Panc1 (cell line): ENCODE measurements around the gene GMDS. TPM values are rescaled to one million over a fixed set of nuclear protein-coding genes. Genes with fewer than 3 reads are reported as not detected.

Source experiments
- ATAC-seq: fragments of 200-7000 bp; cut with Tn5 transposase; 2 replicates; pipeline ENCODE4 v1.9.1; 2020; ENCODE audit warnings: mild to moderate bottlenecking, moderate library complexity
- BruUV-seq: library from RNA; stranded (reverse); fragments of 400-500 nt; replicated peaks from 2 replicates; lab custom pipeline; 2021; lab: Mats Ljungman, UMichigan
- CTCF ChIA-PET: fragments of 300-600 bp; sonication (Branson Sonifier 250); formaldehyde crosslinking; loops from one replicate; lab custom pipeline; 2022; ENCODE audit warnings: antibody characterized with exemption; lab: Charles Lee
- POLR2A ChIA-PET: fragments of 300-600 bp; sonication (Branson Sonifier 250); formaldehyde crosslinking; loops from one replicate; lab custom pipeline; 2022; ENCODE audit warnings: antibody characterized with exemption; lab: Charles Lee
- DNase-seq: peaks from one replicate; pipeline ENCODE4 v3.0.0-alpha.2; 2010; ENCODE audit warnings: low read depth, low spot score
- H3K27ac ChIP-seq: 2 replicates; pipeline ENCODE4 v1.5.1; 2011; ENCODE audit warnings: mild to moderate bottlenecking, low read length, inconsistent platforms
- H3K27me3 ChIP-seq: fragments of 200-500 bp; sonication (Bioruptor generic); 2 replicates; pipeline ENCODE4 v1.6.0; 2014; ENCODE audit warnings: low read length, inconsistent platforms; ENCODE audit not compliant: control insufficient read depth, insufficient read depth
- H3K36me3 ChIP-seq: fragments of 200-500 bp; sonication (Bioruptor generic); 2 replicates; pipeline ENCODE4 v1.5.1; 2014; ENCODE audit warnings: inconsistent platforms, mild to moderate bottlenecking, low read length, moderate library complexity; ENCODE audit not compliant: control insufficient read depth, insufficient read depth
- H3K4me1 ChIP-seq: 2 replicates; pipeline ENCODE4 v1.5.1; 2011; ENCODE audit warnings: inconsistent platforms, mild to moderate bottlenecking, low read length, moderate library complexity; ENCODE audit not compliant: control insufficient read depth, insufficient read depth
- H3K4me3 ChIP-seq, 2 experiments: 2 replicates each; pipeline ENCODE4 v1.5.1; 2011 to 2012; ENCODE audit warnings: low read depth in 2 of 2, low read length in 2 of 2, mild to moderate bottlenecking in 2 of 2, inconsistent platforms in 1 of 2, moderate library complexity in 1 of 2
- H3K9me3 ChIP-seq: fragments of 200-500 bp; sonication (Bioruptor generic); 2 replicates; pipeline ENCODE4 v1.5.1; 2014; ENCODE audit warnings: low read depth, mild to moderate bottlenecking, inconsistent platforms, low read length, moderate library complexity; ENCODE audit not compliant: control insufficient read depth, insufficient read depth
- POLR2AphosphoS5 ChIP-seq: IDR thresholded peaks from 2 replicates; pipeline ENCODE4 v1.6.1; 2012; ENCODE audit warnings: mild to moderate bottlenecking, low read depth, low read length, moderate library complexity
- SIN3A ChIP-seq: IDR thresholded peaks from 2 replicates; pipeline ENCODE4 v1.6.1; 2012; ENCODE audit warnings: low read depth, mild to moderate bottlenecking, low read length, moderate library complexity, borderline replicate concordance; ENCODE audit not compliant: insufficient read depth
- TCF7L2 ChIP-seq: IDR thresholded peaks from 2 replicates; pipeline ENCODE4 v1.6.1; 2011; ENCODE audit warnings: mild to moderate bottlenecking, low read depth, low read length, inconsistent platforms
- in situ Hi-C: cut with HindIII; loops from 2 replicates; pipeline ENCODE4 v1.10.0; 2016; ENCODE audit warnings: low sequenced_read_pairs, low pct_unique_long_range_greater_than_20kb
- intact Hi-C: fragments of 100-400 bp; cut with micrococcal nuclease; formaldehyde crosslinking; loops from one replicate; pipeline ENCODE4 v1.10.0; 2022; ENCODE audit not compliant: unreplicated experiment
- total RNA-seq: library from RNA; stranded (reverse); gene quantifications from one replicate; pipeline ENCODE4 v1.2.1, GENCODE V29; 2021; ENCODE audit not compliant: unreplicated experiment
- TF ChIP-seq, protein P1 (sequence below), 2 experiments: IDR thresholded peaks; 2 replicates each; pipeline ENCODE4 v1.6.1; 2011 to 2012; ENCODE audit warnings: low read depth in 2 of 2, control low read depth in 1 of 2, low read length in 1 of 2, mild to moderate bottlenecking in 1 of 2, moderate library complexity in 1 of 2; ENCODE audit not compliant: insufficient read depth in 1 of 2
- TF ChIP-seq, protein P2 (sequence below): fragments of 450-650 bp; IDR thresholded peaks from 2 replicates; pipeline ENCODE4 v1.5.1; 2017; ENCODE audit warnings: mild to moderate bottlenecking

GMDS gene
- total RNA-seq, 1 experiment from 2014 or later, result 9.8 TPM

- intact Hi-C loops (no loop called here), in situ Hi-C loops (no loop called here)
- ChIA-PET POLR2A (no interaction called here), CTCF (no interaction called here)
- DNase-seq (no peak), ATAC-seq (no peak)
- no peak for TF ChIP-seq SIN3A
- no peak for TF ChIP-seq POLR2AphosphoS5
- no peak for TF ChIP-seq TCF7L2
- TF ChIP-seq, protein P1, sequence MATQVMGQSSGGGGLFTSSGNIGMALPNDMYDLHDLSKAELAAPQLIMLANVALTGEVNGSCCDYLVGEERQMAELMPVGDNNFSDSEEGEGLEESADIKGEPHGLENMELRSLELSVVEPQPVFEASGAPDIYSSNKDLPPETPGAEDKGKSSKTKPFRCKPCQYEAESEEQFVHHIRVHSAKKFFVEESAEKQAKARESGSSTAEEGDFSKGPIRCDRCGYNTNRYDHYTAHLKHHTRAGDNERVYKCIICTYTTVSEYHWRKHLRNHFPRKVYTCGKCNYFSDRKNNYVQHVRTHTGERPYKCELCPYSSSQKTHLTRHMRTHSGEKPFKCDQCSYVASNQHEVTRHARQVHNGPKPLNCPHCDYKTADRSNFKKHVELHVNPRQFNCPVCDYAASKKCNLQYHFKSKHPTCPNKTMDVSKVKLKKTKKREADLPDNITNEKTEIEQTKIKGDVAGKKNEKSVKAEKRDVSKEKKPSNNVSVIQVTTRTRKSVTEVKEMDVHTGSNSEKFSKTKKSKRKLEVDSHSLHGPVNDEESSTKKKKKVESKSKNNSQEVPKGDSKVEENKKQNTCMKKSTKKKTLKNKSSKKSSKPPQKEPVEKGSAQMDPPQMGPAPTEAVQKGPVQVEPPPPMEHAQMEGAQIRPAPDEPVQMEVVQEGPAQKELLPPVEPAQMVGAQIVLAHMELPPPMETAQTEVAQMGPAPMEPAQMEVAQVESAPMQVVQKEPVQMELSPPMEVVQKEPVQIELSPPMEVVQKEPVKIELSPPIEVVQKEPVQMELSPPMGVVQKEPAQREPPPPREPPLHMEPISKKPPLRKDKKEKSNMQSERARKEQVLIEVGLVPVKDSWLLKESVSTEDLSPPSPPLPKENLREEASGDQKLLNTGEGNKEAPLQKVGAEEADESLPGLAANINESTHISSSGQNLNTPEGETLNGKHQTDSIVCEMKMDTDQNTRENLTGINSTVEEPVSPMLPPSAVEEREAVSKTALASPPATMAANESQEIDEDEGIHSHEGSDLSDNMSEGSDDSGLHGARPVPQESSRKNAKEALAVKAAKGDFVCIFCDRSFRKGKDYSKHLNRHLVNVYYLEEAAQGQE (IDR thresholded peaks at IDR 0.05; ENCODE audit: insufficient read depth in 1 of 2, low read depth in 2 of 2, low read length in 1 of 2), result no peak
- TF ChIP-seq, protein P2, sequence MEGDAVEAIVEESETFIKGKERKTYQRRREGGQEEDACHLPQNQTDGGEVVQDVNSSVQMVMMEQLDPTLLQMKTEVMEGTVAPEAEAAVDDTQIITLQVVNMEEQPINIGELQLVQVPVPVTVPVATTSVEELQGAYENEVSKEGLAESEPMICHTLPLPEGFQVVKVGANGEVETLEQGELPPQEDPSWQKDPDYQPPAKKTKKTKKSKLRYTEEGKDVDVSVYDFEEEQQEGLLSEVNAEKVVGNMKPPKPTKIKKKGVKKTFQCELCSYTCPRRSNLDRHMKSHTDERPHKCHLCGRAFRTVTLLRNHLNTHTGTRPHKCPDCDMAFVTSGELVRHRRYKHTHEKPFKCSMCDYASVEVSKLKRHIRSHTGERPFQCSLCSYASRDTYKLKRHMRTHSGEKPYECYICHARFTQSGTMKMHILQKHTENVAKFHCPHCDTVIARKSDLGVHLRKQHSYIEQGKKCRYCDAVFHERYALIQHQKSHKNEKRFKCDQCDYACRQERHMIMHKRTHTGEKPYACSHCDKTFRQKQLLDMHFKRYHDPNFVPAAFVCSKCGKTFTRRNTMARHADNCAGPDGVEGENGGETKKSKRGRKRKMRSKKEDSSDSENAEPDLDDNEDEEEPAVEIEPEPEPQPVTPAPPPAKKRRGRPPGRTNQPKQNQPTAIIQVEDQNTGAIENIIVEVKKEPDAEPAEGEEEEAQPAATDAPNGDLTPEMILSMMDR, result no peak
- Histone ChIP-seq H3K9me3 (no peaks in the 10 kb centered on the region), H3K36me3 (no peaks in the 10 kb centered on the region), H3K4me3 (no peak overlapping the region), H3K27ac (no peak overlapping the region), H3K27me3 (no peaks in the 10 kb centered on the region), H3K4me1 (no peaks in the 10 kb centered on the region)
- no TSS peak for BruUV-seq
These were observed 378.2 kb downstream of the GMDS start for GRCh38 chr6:1867197-1867596.

GRCh38 chr6:1865585-1865984, 379.8 kb downstream of the GMDS start:
- in situ Hi-C loops (no loop called here), intact Hi-C loops (no loop called here)
- TF ChIP-seq TCF7L2, result no peak
- TF ChIP-seq SIN3A, result no peak
- TF ChIP-seq, protein P2, result no peak
- TF ChIP-seq, protein P1 (IDR thresholded peaks at IDR 0.05; ENCODE audit: insufficient read depth in 1 of 2, low read depth in 2 of 2, low read length in 1 of 2), result no peak
- TF ChIP-seq POLR2AphosphoS5, result no peak
- H3K27ac ChIP-seq, result no peak overlapping the region
- BruUV-seq, result no TSS peak
- ATAC-seq (no peak), DNase-seq (no peak)
- H3K27me3 ChIP-seq, result no peaks in the 10 kb centered on the region
- POLR2A ChIA-PET, result no interaction called here
- H3K4me1 ChIP-seq, result no peaks in the 10 kb centered on the region
- no peaks in the 10 kb centered on the region for H3K36me3 ChIP-seq
- H3K4me3 ChIP-seq, result no peak overlapping the region
- CTCF ChIA-PET, result no interaction called here
- no peaks in the 10 kb centered on the region for H3K9me3 ChIP-seq
